GM19240 (cell line): ENCODE results near the gene FILIP1.
A peak's percentile ranks its signal among the peaks of the same experiment; 100 is the strongest.

Experiments
- DNase-seq: peaks from one replicate; pipeline ENCODE4 v3.0.0; 2011; ENCODE audit warnings: low spot score; ENCODE audit not compliant: insufficient read length

Gene FILIP1

GRCh38 chr6:75493400-75494064 lies at the start of gene FILIP1:
TSS of gene FILIP1 (minus strand) at chr6:75493800. CDS start at chr6:75414972, 78,828 bp downstream.
- no peak for DNase-seq

- DNase-seq: no peak
Observed at GRCh38 chr6:75543311-75543710, 49.7 kb upstream of the FILIP1 start.

GRCh38 chr6:75539136-75539535 lies 45.5 kb upstream of the FILIP1 start:
- DNase-seq: no peak

- no peak for DNase-seq
Observed at GRCh38 chr6:75532521-75532920, 38.9 kb upstream of the FILIP1 start.

GRCh38 chr6:75531174-75531573 lies 37.6 kb upstream of the FILIP1 start:
- DNase-seq: no peak

GRCh38 chr6:75530696-75531095 lies 37.1 kb upstream of the FILIP1 start:
- no peak for DNase-seq

- no peak for DNase-seq
Observed at GRCh38 chr6:75528423-75528822, 34.8 kb upstream of the FILIP1 start.

GRCh38 chr6:75526502-75527127 lies 33.0 kb upstream of the FILIP1 start:
- peak; percentile 6 for DNase-seq

- DNase-seq: no peak
Observed at GRCh38 chr6:75525682-75526081, 32.1 kb upstream of the FILIP1 start.

GRCh38 chr6:75524322-75524972 lies 30.8 kb upstream of the FILIP1 start:
- DNase-seq: no peak

GRCh38 chr6:75516757-75517156 lies 23.2 kb upstream of the FILIP1 start:
- no peak for DNase-seq

GRCh38 chr6:75512591-75512990 lies 19.0 kb upstream of the FILIP1 start:
- no peak for DNase-seq

GRCh38 chr6:75505424-75505823 lies 11.8 kb upstream of the FILIP1 start:
- DNase-seq: no peak

GRCh38 chr6:75504465-75505222 lies 11.0 kb upstream of the FILIP1 start:
- DNase-seq: no peak

- DNase-seq: no peak
Observed at GRCh38 chr6:75503291-75503690, 9.7 kb upstream of the FILIP1 start.

GRCh38 chr6:75502884-75503283 lies 9.3 kb upstream of the FILIP1 start:
- no peak for DNase-seq

GRCh38 chr6:75501756-75502155 lies 8.2 kb upstream of the FILIP1 start:
- no peak for DNase-seq

GRCh38 chr6:75499640-75500039 lies 6.0 kb upstream of the FILIP1 start:
- DNase-seq: no peak

GRCh38 chr6:75498862-75499261 lies 5.3 kb upstream of the FILIP1 start:
- no peak for DNase-seq

- DNase-seq: no peak
Observed at GRCh38 chr6:75497994-75498393, 4.4 kb upstream of the FILIP1 start.

GRCh38 chr6:75495011-75495410 lies 1.4 kb upstream of the FILIP1 start:
- DNase-seq: no peak

- DNase-seq: no peak
Observed at GRCh38 chr6:75494290-75494689, 690 bp upstream of the FILIP1 start.
